Neural cell (in vitro differentiated cells): Measurements from ENCODE around the gene SETBP1.

Experiments used
- CTCF ChIP-seq: fragments of 450-650 bp; IDR thresholded peaks from 2 replicates; pipeline ENCODE4 v1.5.1; 2014; ENCODE audit warnings: antibody characterized with exemption, mild to moderate bottlenecking, moderate library complexity; ENCODE audit not compliant: poor library complexity, severe bottlenecking
- POLR2AphosphoS5 ChIP-seq: IDR thresholded peaks from 2 replicates; pipeline ENCODE4 v1.6.1; 2012
- SMC3 ChIP-seq: fragments of 450-650 bp; conservative IDR thresholded peaks from 2 replicates; pipeline ENCODE4 v1.6.1; 2014; ENCODE audit warnings: antibody characterized with exemption, mild to moderate bottlenecking, moderate library complexity; ENCODE audit not compliant: poor library complexity

- TF ChIP-seq SMC3 (no peak), POLR2AphosphoS5 (no peak), CTCF (no peak)
These were observed 338.8 kb downstream of the SETBP1 start for GRCh38 chr18:45019469-45019868.
